OCI-M2 (cell line): Measurements from ENCODE around the gene ADGRG1.

Experiments used
- DNase-seq: peaks from one replicate; lab custom pipeline; 2025; ENCODE audit not compliant: unreplicated experiment; lab: John Stamatoyannopoulos, UW

Gene ADGRG1

DNA sequence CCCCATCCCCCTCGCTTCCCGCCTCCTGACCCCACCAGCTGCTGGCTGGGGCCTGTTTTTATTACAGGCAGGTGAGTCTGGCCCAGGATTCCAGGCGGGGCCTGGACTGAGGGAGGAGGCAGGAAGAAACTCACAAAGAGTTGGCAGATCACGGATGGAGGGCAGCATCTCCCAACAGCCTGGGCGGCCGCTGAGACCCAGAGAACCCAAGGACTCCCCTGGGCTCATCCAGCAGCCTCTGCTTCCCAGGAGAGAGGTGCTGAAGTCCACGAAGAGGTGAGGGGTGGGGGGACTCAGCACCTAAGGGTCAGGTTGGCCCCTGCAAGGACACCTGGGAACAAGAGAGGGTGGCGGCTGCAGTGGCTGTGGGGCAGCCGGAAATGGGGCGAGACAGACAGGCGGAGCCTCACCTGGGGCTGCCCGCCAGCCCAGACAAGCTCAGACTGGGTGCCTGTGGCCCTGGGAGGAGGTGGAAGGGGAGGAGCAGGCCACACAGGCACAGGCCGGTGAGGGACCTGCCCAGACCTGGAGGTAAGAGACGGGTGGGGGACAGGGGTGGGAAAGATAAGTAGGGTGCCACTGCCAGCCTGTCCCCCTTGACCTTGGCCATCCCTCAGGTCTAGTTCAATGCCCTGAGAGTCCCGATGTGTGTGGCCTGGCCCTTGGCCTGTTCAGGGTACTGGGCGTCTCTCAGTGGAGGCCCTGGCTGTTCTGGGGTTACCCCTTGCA, 8.7 kb upstream of the ADGRG1 start:
- DNase-seq: no peak

DNA sequence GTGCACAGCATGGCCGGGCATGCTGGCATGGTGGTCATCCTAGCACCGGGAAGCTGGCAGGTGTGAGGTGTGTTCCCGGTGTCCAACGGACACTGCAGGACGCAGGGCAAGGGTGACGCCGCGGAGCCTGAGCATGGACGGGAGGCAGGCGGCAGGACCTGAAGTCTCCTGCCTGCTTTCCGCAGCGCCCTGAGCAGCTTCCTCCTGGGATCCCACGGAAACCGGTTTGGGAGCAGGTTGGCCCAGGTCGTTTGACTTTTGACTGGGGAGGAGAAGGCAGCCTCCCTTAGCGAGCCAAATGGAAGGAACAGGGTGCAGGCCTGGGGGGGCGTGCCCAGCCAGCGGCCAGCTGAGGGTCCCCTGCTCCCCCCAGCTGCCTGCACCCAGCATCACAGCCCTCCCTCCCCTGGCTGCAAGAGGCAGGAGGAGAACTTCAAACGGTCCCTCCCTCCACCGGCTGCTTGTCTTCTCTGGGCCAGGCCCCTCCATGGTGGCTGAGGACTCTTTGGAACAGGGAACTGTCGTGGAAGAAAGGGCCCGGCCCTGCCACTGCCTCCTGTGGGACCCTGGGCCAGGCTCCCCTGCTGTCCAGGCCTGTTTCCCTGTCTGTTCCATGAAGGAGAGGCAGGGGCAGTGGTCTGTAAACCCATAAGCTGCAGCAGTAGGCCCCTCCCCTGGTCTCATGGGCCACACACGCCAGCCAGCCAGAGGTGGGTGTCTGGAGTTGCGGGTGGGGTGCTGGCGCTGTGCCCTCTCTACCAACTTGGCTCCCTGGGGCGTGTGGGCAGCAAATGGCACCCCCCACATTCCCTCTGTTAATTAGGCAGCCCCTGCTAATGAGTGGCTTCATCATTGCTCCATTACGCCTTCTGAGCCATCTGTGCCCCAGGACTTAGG, 7.8 kb upstream of the ADGRG1 start:
- no peak for DNase-seq

DNA sequence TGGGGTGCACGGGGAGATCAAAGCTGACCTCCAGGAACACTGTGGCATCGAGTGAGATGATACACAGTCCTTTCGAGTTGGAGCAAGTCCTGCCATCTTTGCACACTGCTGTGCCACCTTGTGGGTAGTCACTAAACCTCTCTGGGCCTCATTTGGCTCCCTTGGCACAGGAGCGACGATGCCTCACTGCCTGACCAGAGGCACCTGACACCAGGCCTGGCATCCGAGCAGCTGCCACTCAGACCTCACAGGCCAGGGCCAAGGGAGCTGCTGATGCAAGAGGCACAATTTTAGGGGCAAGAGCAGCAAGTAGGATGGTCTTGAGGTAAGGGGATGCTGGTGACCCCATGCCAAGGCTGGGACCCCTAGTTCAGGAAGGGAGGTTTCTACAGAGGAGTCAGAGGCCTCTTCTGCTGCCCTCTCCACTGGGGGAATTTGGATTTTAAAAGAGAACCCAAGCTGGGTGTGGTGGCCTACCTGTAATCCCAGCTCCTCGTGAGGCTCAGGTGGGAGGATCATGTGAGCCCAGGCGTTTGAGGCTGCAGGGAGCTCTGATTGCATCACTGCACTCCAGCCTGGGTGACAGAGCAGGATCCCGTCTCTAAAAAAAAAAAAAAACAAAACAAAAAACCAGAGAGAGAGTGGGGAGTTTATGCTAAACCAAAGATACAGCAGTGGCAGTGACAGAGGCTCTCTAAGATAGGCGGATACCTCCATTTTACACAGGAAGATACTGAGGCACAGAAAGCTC, 6.7 kb upstream of the ADGRG1 start:
- DNase-seq: no peak

DNA sequence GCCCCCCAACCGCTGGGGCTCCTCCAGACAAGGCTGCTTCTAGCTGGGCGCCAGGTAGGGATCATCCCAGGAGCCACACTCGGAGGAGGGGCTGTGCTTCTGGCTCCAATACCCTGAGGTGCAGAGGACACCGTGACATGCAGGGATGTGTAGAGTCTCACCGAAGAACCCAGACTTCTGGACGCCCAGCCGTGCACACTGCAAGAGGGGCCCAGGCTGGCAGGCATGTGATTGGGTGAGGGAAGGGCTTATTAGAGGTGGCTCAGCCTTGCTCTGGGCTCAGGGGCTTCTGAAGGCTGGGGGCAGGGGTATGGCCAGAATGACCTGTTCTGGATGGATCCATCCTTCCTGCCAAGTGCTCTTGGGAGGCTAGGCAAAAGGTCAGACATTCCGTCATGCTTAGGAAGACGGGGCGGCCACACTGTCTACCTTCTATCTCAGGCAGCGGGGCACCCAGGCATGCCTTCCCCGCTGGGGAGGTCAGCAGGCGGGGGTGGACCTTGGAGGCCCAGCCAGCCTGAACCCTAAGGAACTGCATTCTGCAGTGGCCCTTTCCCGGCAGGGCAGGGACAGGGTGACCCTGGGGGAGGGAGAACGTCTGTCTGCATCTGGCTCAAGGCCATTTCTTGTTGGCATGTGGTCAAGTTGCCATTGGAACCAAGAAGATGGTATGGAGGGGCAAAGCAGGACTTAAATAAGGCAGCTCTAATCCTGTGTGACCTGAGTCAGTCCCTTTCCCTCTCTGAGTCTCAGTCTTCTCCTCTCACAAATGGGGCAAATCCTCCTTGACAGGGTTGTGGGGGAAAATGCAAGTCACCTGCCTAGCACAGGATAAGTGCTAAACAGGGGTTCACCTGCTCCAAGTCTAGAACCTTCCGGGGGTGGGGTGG, 5.8 kb upstream of the ADGRG1 start:
- DNase-seq: no peak

DNA sequence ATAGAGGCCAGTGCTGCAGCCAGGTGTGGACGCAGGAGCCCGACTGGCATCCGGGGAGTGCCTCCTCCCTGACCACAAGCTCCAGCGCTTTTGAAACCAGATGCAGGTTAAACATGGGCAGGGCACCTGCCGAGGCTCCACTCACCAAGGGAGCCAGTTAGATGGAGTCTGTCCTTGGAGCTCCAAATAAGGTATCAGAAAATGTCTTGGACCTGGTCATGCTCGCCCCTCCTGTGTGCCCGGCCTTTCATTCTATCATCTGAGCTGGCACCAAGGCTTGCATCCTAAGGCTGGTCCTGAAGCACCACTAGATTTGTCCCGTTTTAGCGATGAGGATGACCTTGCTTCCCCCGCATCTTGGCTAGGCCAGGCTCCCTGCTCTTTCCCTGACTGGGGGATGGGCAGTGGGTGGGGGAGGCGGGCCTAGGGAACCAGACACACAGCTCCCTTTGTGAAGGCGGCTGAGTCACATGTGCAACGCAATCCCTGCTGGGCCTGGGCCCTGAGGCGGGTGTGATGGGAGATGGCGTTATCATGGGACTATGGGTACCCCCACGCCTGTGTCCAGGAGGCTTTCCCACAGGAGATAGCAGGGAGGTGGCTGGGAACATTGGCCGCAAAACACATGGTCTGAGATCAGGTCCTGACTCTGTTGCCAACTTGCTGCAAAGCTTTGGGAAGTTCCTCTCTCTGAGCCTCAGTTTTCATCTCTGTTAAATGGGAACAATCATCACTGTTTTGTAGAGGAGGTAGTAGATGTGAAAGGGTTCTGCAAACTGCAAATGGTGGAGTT, 5.0 kb upstream of the ADGRG1 start:
- no peak for DNase-seq

DNA sequence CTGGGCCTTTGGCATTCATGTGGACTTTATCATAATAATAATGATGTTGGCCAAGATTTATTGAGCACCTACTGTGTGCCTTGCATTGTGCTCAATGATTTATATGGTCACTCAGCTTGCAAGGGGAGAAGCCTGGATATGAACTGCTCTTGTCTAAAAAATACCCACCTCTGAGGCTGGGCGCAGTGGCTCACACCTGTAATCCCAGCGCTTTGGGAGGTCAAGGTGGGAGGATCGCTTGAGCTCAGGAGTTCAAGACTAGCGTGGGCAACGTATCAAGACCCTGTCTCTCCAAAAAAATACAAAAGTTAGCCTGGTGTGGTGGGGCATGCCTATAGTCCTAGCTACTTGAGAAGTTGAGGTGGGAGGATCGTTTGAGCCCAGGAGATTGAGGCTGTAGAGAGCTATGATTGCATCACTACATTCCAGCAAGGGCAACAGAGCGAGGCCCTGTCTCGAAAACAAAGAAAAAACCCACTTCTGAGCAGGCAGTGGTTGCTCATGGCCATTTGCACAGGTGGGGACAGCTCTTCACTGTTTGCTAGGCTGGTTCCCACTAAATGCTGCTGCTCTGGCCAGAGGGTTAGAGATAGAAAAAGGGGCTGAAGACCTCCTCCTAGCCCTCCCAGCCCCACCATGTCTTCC, 4.3 kb upstream of the ADGRG1 start:
- DNase-seq: no peak

DNA sequence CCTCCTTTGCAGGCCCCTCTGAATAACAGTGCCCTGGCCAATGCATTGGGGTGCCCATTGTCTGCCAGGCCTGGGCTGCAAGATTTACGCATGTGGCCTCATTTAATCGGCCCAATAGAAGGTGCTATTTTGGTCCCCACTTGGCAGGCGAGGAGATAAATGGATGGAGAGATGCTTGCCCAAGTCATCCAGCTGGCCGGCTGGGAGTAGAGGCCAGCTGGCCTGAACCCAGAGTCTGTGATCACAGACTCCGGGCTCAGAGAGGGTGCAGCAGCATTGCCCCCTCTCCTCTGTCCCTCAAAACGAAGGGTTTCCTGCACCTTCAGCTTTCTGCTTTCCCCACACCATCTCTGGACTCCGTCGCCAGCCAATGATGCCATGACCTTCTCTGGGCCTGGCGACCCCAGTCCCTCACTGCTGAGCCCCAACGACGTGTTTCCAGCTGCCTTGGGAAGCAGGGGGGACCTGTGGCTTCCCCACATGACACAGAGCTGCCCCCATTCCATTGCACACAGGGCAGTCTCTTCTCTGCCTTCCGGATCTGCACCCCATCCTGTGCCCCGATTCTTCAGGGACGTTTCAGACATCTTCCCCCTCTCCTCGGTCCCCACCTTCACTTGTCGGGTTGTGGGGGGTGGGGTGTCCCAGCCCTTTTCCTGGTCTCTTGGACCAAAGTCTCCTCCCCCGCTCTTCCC, 3.5 kb upstream of the ADGRG1 start:
- no peak for DNase-seq

DNA sequence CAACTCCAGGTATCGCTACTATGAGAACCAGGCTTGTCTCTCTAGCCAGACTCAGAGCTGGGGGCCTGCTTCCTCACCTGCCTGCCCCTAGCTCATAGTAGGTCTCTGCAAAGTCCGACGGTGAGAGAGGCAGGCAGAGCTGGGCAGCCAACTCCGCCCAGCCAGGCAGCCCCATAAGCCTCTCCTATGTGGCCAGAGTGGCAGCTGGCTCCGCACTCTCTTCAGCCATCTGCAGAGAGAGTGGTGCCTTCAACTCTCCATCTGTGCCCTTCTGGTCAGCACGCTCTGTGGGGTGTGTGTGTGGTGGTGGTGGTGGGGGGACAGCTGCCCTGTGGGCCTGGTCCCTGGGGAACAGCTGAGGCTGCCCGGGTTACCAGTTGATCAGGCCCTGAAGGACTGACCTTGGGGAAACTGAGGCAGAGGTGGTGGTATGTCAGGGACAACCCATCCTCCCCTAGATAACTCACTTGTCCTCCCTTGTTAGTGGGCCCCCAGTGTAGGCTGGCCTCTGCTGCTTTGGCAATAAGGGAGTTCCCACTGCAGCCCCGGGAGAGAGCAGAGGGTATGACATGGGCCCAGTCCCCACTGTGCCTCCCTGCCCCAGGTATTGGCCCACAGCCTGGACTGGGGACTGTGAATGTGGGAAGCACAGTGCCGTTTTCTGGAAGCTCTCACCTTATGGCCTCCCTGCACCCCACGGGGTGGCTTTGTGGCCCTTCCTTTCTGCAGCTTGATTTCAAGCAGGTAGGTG, 1.8 kb upstream of the ADGRG1 start:
- DNase-seq: no peak

DNA sequence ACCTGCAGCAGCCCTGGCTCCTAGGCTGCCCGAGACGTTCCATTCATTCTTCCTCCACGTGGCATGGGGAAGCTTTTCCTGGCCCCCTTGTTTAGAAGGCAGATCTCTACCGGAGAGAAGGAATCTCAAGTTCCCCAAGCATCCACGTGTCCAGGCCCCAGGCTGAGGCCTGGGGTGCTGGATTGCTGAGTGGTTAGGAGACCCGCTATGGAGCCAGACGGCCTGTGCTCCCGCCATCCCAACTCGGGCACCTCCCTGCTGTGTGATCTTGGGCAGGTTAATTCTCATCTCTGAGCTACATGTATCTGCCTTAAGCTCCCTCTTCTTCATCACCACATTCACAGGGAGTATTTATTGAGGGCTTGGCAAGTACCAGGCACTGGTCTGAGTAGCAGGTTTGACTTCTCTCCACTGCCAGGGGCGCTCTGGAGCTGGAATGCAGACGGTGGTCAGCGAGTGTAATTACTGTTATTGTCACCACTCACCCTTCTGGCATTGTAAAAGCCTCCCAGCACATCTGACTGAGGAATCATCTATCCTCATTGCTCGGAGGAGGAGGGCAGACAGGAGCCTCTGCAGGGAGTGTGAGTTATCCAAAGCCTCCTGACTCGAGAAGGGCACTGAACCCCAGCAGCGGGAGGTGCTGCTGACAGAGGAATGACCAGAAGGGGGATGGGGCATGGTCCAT, 1.1 kb upstream of the ADGRG1 start:
- no peak for DNase-seq

DNA sequence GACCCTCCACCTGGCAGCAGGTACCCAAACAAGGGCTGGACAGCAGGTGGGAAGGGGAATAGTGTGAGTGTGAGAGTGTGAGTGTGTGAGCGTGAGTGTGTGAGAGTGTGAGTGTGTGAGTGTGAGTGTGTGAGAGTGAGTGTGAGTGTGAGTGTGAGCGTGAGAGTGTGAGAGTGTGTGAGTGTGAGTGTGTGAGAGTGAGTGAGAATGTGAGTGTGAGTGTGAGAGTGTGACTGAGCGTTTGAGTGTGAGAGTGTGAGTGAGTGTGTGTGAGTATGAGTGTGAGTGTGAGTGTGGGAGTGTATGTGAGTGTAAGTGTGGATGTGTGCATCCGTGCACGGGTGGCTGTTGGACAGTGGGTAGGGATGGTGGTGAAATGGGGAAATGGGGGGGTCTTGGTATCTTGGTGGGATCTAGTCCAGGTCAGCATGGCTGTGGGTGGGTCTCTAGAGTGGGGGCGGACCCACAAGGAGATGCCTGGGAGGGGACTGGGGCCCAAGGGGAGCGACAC, 408 bp downstream of the ADGRG1 start:
- no peak for DNase-seq

DNA sequence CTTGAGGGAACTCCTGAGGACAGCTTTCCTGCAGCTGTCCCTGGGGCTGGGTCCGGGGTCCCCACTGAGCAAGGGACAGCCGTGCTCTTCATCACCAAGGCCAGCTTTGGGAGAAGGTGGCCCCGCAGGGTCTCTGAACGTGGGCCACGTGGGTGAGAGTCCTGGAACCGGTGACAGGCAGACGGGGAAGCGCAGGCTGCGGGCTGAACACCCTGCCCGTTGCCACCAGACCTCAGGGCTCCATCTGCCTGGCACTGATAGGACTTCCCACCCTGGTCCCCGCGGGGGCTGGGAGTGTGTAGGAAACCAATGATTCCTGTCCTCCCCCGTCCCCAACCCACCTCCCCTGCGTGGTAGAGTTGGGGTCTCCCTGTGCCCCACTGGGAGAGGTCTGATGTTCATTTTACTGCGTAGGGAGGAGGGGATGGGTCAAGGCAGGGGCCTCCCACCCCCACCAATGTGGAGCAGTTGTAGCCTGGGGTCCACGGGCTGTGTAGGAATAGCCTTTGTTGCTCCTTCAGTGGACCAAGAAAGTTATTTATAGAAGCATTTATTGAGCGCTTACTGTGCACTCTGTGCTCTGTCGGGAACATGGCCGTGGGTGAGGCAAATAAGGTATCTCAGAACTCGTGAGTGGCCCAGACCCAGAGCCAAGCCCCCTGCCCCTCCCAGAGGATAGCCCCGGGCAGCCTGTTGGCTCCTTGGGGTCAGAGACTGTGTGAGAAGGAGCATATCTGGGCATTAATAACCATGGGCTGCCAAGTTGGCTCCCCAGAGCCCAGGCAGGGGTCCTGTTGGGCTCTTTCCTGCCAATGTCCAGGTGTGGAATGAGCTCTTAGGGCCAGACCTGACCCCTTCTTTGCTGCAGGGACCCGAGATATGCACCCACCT, 1.3 kb downstream of the ADGRG1 start:
- DNase-seq: no peak

DNA sequence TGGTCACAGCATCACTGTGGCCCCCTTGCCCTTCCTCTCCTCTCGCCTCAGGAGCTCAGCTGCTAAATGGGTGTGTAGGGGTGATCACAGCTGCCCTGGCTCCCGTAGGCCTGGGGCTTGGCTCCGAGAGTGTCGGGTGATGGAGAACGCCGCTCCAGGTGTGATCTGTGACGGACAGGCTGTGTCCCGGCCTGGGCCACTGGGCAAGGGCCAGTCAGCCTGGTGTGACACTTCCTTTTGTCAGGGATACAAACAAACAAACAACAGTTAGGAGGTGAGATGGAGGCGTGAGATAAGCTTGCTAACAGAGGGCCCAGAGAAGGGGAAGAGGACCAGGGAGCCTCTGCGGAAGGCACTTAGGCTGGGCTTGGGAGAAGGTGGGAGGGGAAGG, 2.0 kb downstream of the ADGRG1 start:
- DNase-seq: no peak

DNA sequence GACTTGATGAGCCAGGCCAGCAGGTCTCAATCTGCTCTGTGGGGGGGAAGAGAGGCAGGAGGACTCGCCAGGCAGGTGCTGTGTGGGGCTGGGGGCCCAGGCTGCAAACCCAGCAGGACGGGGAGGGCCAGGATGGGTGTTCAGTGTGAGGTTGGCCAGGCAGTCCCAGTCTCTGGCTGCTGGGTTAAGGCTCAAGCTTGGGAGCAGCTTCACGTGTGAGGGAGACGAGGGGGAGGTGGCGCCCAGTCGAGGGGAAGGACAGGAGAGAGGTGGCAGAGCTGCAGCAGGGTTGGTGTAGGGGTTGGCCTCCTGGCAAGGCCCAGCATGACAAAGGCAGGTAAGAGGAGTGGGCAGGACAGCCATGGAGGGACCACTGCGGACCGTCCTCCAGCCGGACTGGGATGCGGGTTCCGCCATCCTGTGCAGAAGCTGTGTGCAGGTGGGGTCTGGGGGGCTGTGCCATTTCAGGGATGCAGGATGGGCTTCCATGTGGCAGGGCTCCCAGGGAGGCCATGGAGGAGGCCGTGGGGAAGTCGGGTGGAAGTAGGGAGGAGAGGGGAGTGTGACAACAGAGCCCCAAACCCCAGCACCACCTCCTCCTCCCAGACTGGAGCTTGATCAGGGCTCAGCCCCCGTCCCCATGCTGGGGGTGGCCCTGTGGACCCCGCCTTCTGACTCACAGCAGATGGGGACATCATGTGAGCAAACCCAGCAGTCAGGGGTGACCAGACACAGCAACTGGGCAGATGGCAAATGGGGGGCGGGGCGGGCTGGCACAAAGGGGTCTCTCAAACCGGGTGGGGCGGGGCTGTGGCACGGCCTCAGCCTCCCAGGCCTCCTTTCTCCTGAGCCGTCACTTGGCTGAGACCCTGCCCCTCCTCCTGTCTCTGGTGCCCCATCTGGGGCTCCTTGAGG, 2.8 kb downstream of the ADGRG1 start:
- no peak for DNase-seq

DNA sequence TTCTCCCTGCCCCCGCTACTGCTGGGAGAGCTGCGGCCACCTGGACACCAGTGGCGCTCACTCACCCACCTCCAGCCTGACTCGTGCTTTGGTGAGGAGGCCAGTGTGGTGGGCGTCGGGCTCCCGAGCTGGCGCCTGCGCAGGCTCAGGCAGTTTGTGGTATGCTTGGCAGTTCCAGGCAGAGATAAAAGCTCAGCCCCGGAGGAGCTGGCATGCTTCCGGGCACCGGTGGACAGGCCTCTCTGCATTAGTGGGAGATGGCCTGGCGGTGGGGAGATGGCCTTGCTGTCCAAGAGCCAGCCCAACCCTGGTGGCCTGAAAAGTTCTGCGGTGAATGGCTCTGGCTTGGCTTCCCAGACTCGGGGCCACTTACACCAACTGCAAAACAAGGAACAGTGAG, 4.1 kb downstream of the ADGRG1 start:
- no peak for DNase-seq

DNA sequence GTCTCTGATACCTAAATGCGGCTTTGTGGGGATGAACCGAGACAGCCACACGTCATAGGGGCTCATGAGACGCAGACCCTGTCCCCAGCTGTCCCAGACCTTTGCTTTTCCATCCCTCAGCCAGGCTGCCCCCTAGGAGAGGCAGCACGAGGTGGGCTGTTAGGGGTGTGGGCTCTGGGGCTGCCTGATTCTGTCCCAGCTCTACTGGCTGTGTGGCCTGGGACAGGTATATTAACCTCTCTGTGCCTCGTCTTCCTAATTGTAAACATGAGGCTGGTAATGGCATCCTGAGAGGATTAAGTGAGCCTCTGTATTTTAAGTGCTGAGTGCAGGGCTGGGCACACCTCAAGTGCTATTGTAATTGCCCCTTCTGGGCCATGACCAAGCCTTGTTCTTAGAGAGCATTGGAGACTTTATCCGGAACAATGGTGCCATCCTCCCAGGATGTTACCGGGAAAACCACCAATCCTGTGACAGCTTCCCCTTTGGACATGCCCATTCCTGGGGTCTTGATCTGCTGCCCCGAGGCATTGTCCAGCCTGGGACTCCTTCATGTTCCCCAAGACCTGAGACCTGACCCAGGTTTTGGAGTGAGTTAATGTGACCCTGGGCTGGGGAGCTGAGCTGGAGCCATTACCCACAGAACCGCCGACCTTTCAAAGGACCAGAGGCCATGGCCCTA, 5.1 kb downstream of the ADGRG1 start:
- no peak for DNase-seq
